Smooth muscle cell (in vitro differentiated cells): ENCODE data around the gene KIAA0825. TPM values are rescaled to one million over a fixed set of nuclear protein-coding genes. Genes with fewer than 3 reads are reported as not detected.

Experiments used
- DNase-seq: peaks from one replicate; lab custom pipeline; 2025; ENCODE audit not compliant: unreplicated experiment; lab: John Stamatoyannopoulos, UW
- H2AFZ ChIP-seq: fragments of 200-600 bp; sonication (generic); 2 replicates; pipeline ENCODE4 v1.6.0; 2016; ENCODE audit warnings: antibody characterized with exemption, low read depth, mild to moderate bottlenecking
- H3F3A ChIP-seq: fragments of 200-600 bp; sonication (generic); 2 replicates; pipeline ENCODE4 v1.6.0; 2017; ENCODE audit warnings: antibody characterized with exemption, low read depth
- H3K27ac ChIP-seq: fragments of 200-600 bp; sonication (generic); 2 replicates; pipeline ENCODE4 v1.5.1; 2016; ENCODE audit warnings: low read depth, mild to moderate bottlenecking
- H3K27me3 ChIP-seq: fragments of 200-600 bp; sonication (generic); 2 replicates; pipeline ENCODE4 v1.6.1; 2016; ENCODE audit warnings: low read depth, mild to moderate bottlenecking
- H3K36me3 ChIP-seq: fragments of 200-600 bp; sonication (generic); 2 replicates; pipeline ENCODE4 v1.5.1; 2016; ENCODE audit warnings: low read depth
- H3K4me1 ChIP-seq: fragments of 200-600 bp; sonication (generic); 2 replicates; pipeline ENCODE4 v1.5.1; 2016; ENCODE audit warnings: low read depth
- H3K4me2 ChIP-seq: fragments of 200-600 bp; sonication (generic); 2 replicates; pipeline ENCODE4 v1.6.0; 2016; ENCODE audit warnings: mild to moderate bottlenecking
- H3K4me3 ChIP-seq: fragments of 200-600 bp; sonication (generic); 2 replicates; pipeline ENCODE4 v1.5.1; 2016; ENCODE audit warnings: mild to moderate bottlenecking
- H3K79me2 ChIP-seq: fragments of 200-600 bp; sonication (generic); 2 replicates; pipeline ENCODE4 v1.6.0; 2016; ENCODE audit warnings: low read depth, mild to moderate bottlenecking
- H3K9ac ChIP-seq: fragments of 200-600 bp; sonication (generic); 2 replicates; pipeline ENCODE4 v1.6.0; 2016; ENCODE audit warnings: low read depth
- H3K9me3 ChIP-seq: fragments of 200-600 bp; sonication (generic); replicated peaks from 2 replicates; pipeline ENCODE4 v1.5.1; 2016; ENCODE audit warnings: low read depth
- H4K20me1 ChIP-seq: fragments of 200-600 bp; sonication (generic); 2 replicates; pipeline ENCODE4 v1.6.0; 2016; ENCODE audit warnings: low read depth
- CTCF ChIP-seq: fragments of 200-600 bp; sonication (generic); IDR thresholded peaks from 2 replicates; pipeline ENCODE4 v1.5.1; 2017; ENCODE audit warnings: borderline replicate concordance, mild to moderate bottlenecking, antibody characterized with exemption; ENCODE audit not compliant: insufficient read depth, poor library complexity, severe bottlenecking
- WGBS: methylation state at CpG from one replicate; pipeline ENCODE4 v1.1.7; 2016; ENCODE audit warnings: low lambda C conversion rate; 5-methylcytosine and 5-hydroxymethylcytosine counted together
- polyA plus RNA-seq: library from polyadenylated mRNA; unstranded; fragments of >200 nt; fragmentation: Nextera tagmentation; extraction: Ambion mirVana; gene quantifications from 2 replicates; pipeline ENCODE4 v1.2.1, GENCODE V29; 2016
- total RNA-seq: library from RNA; depleted of rRNA; stranded (reverse); fragments of >200 nt; gene quantifications from 2 replicates; pipeline ENCODE4 v1.2.3, GENCODE V29; 2014

The KIAA0825 gene
- total and polyA plus RNA-seq, 2 experiments from 2014 or later: 1.3 to 3.1 TPM

GRCh38 chr5:94505327-94506068 lies 112.9 kb downstream of the KIAA0825 start:
- Histone ChIP-seq H3K36me3 (no peaks in the 10 kb centered on the region), H3K4me1 (no peaks in the 10 kb centered on the region), H3K27ac (no peak overlapping the region), H3K27me3 (no peaks in the 10 kb centered on the region), H3K4me3 (no peak overlapping the region), H2AFZ (no peak overlapping the region), H3K4me2 (no peak overlapping the region), H4K20me1 (no peaks in the 10 kb centered on the region), H3K9ac (no peak overlapping the region), H3F3A (no peaks in the 10 kb centered on the region), H3K79me2 (no peaks in the 10 kb centered on the region), H3K9me3 (no peaks in the 10 kb centered on the region)
- 89% methylated on average over 3 of the region's 3 CpGs for WGBS
- DNase-seq: no peak
- no peak for TF ChIP-seq CTCF

- H3K9me3 ChIP-seq: no peaks in the 10 kb centered on the region
- no peaks in the 10 kb centered on the region for H3K4me1 ChIP-seq
- no peaks in the 10 kb centered on the region for H3K36me3 ChIP-seq
- H3K79me2 ChIP-seq: no peaks in the 10 kb centered on the region
- WGBS: 86% methylated on average over 1 of the region's 1 CpG
- no peak overlapping the region for H3K4me2 ChIP-seq
- no peak for DNase-seq
- no peak overlapping the region for H3K4me3 ChIP-seq
- TF ChIP-seq CTCF: no peak
- H3K27me3 ChIP-seq: no peaks in the 10 kb centered on the region
- no peak overlapping the region for H3K27ac ChIP-seq
- no peak overlapping the region for H2AFZ ChIP-seq
- H3K9ac ChIP-seq: no peak overlapping the region
- H3F3A ChIP-seq: no peaks in the 10 kb centered on the region
- no peaks in the 10 kb centered on the region for H4K20me1 ChIP-seq
Observed at GRCh38 chr5:94503677-94504076, 114.7 kb downstream of the KIAA0825 start.

GRCh38 chr5:94501365-94501764 lies 117.0 kb downstream of the KIAA0825 start:
- no peak overlapping the region for H3K27ac ChIP-seq
- no peak for TF ChIP-seq CTCF
- H3K79me2 ChIP-seq: no peaks in the 10 kb centered on the region
- H4K20me1 ChIP-seq: no peaks in the 10 kb centered on the region
- H3F3A ChIP-seq: no peaks in the 10 kb centered on the region
- H2AFZ ChIP-seq: no peak overlapping the region
- H3K27me3 ChIP-seq: no peaks in the 10 kb centered on the region
- WGBS: 86% methylated on average over 1 of the region's 1 CpG
- H3K4me3 ChIP-seq: no peak overlapping the region
- H3K9ac ChIP-seq: no peak overlapping the region
- H3K9me3 ChIP-seq: no peaks in the 10 kb centered on the region
- no peaks in the 10 kb centered on the region for H3K4me1 ChIP-seq
- no peak for DNase-seq
- H3K36me3 ChIP-seq: no peaks in the 10 kb centered on the region
- H3K4me2 ChIP-seq: no peak overlapping the region

- no peak for TF ChIP-seq CTCF
Observed at GRCh38 chr5:94499806-94500205, 118.6 kb downstream of the KIAA0825 start.

More at GRCh38 chr5:94499806-94500205, 118.6 kb downstream of the KIAA0825 start:
- 93% methylated on average over 3 of the region's 3 CpGs for WGBS
- H3K27me3 ChIP-seq: no peaks in the 10 kb centered on the region
- H3K4me2 ChIP-seq: no peak overlapping the region
- H3K4me3 ChIP-seq: no peak overlapping the region
- H4K20me1 ChIP-seq: no peaks in the 10 kb centered on the region
- H3K4me1 ChIP-seq: no peaks in the 10 kb centered on the region
- no peak overlapping the region for H3K27ac ChIP-seq
- no peak overlapping the region for H2AFZ ChIP-seq
- H3K9ac ChIP-seq: no peak overlapping the region
- no peaks in the 10 kb centered on the region for H3K79me2 ChIP-seq
- H3F3A ChIP-seq: no peaks in the 10 kb centered on the region
- no peaks in the 10 kb centered on the region for H3K9me3 ChIP-seq
- DNase-seq: no peak
- no peaks in the 10 kb centered on the region for H3K36me3 ChIP-seq
